NOMO-1 treated with dmso at 0.1 percent for 144 hours (cell line): ENCODE data around the gene ZFYVE28.

Experiments used
- DNase-seq: peaks from one replicate; lab custom pipeline; 2025; ENCODE audit not compliant: unreplicated experiment; lab: John Stamatoyannopoulos, UW

ZFYVE28 gene

DNA sequence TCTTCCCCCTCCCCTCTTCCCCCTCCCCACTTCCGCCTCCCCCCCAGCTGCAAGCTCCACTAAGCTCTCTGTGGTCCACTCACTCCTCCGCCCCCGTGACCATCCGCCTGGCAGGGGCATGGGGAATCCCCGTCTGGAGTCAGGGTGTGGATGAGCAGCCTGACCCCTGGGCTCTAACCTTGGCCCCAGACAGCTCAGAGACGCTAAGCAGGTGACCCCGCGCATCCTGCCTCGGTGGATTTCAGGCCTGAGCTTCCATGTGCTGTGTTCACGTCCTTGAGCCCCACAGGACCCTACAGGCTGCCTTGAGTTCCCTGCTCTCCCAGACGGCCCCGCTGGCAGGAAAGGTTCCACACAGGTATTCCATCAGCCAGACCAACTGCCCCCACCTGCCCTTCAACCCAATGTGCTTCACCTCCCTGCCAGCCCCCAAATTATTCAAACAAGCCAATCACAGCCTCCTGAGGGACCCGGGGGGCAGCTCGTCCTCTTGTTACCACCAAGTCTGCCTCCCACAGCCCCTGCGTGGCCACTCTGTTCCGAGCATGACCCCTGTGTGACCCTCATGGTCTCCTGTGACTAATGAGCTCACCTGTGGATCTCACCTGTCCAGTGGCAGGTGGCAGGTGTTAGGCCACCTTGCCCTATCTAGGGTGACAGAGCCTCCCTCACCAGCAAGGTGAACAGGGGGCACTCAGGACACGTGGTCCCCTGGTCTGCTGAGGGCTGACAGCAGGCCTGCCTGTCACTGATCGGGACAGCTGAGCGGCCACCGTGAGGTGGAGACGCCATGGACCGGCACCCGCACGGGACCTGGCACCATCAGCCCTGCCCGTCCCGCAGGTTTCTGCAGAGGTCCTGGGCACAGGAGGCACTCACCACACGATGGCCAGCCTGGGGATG lies 83.4 kb downstream of the ZFYVE28 start:
- DNase-seq: no peak

DNA sequence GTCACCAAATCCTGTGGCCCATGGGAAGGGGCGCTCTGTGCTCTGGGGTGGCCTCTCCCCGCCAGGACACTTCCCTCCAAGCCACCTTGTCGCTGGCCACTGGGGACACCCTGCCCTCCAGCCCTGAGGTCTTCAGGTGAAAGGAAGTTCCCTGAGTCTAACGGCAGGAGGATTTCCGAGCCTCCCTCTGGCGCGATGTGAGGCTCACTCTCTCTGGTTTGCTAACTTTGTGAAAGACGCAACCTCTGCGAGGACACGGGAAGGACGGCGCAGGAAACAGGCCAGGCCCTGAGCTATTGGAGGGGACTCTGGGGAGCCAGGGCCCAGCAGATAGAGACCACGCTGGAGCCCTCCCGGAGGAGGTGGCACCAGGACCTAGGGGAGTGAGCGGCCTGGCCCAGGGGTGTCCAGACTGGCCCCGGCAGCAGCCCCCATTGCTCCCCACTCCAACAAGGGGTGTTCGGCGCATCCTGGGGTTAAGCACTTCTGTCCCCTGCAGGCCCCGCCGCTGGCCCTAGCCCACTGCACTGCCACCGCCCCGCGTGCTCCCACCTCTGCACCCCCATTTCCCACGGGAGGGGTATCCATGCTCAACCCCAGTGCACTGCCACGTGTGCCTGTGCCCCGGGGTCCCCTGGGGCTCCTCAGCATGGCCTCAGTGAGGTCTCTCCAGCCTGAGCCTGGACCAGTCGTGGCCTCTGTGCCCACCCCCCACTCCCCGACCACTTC lies 84.4 kb downstream of the ZFYVE28 start:
- no peak for DNase-seq

DNA sequence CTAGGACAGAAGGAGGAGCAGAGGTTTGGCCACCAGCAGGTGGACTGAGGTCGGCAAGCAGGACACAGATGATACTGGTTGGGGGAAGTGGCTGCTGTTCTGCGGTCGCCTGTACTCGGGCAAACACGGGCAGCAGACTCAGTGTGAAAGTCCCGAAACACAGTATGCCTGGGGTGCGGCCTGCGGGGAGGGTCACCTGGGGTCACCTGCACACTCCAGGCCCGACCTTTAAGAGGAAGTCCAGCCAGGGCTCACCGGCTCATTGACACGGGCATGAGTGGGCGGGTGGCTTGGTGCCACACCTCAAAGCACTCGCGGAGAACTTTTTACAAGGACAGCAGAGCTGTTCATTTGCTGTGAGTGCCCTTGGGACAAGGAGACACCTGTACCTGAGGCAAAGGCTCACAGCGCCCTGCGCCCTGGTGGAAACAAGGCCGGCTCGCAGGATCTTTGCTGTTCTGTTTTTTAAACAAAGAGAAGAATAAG lies 85.0 kb downstream of the ZFYVE28 start:
- DNase-seq: no peak

DNA sequence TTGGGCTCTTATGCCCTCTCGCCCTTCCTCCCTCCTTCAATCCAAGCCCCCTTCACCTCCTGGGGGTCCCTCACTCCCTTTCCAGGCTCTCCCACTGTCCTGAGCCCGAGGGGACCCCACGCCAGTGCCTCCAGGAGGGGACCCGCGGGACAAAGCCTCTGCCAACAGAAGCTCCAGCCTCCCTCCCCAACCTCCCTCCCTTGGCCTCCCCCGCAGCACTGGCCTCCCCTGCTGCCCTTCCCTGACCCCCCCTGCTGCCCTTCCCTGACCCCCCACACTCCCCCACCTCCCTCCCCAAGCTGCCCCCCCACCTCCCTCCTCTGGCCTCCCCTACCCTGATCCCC lies 85.5 kb downstream of the ZFYVE28 start:
- no peak for DNase-seq

DNA sequence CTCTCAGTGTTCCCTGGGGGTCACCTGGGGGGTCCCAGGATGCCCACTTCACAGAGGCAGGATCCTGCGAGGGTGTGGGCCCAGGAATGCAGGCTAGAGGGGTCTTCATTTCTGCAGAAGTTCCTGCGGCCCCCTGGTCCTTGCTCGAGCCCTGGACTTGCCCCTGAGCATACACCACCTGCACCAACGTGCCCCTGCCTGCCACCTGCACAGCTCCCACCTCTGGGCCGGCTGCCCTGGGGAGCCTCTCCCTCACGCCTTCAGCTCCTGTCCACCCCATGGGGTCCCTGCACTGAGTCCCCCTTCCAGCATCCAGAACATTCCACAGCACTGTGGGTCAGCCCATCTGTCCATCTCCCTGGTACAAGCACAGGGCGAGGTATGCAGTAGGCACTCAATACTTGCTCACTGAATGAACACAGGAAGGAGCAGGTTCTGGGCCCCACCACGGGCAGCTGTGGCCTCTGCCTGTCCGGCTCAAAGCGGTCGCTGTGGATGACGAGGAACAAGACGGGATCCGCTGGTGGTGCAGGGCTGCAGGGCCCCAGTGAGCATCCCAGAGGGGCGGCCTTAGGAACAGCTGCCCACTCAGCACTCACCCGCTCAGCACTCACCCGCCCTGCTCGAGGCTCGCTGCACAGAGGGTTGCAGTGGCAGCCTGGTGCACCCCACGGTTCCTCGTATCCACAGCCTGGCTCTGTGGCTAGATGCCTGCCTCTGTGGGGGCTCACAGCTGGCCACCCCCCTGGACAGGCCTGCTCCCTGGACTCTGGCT lies 86.1 kb downstream of the ZFYVE28 start:
- DNase-seq: no peak

DNA sequence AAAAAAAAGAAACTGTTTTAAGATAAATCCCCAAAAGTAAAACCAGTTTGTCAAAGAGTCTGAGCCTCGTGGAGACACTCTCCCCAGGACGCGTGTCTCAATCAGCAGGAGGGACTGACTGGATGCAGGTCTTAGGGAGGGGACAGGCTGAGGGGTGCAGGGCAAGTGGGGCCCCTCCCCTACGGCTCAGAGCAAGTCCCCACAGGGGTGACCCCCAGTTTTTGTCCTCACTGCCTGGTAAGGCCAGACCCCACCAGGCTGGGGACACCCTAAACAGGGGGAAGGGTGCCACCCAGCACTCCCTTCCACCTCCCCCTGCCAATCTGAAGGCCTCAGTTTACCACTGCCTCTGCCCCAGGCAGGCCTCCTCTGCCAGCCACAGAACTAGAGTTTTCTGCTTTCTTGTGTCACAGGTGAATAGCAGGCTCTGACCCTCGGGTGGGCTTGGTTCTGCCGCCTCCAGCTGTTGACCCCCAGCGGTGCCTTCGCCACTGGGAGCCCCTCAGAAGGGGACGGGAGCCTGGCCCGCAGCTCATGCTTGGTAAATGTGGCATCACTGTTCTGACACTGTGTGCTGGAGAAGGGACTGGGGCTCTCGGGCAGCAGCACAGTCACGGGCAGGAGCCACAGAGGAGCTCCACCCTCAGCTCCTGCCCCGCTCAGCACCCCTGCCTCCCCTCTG lies 86.8 kb downstream of the ZFYVE28 start:
- DNase-seq: no peak

DNA sequence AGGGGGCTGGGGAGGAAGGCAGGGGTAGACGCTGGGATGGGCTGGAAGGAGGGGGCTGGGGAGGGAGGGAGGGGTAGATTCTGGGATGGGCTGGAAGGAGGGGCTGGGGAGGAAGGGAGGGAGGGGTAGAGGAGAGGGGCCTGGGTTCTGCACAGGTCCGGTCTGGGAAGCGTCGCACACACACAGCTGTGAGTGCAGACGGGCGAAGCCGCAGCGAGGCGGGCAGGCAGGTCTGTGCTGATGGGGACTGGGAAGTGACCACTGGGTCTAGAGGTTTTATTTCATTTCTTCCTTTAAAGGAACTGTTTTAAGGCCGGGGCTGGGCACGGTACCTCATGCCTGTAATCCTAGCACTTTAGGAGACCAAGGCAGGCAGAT lies 87.4 kb downstream of the ZFYVE28 start:
- no peak for DNase-seq

DNA sequence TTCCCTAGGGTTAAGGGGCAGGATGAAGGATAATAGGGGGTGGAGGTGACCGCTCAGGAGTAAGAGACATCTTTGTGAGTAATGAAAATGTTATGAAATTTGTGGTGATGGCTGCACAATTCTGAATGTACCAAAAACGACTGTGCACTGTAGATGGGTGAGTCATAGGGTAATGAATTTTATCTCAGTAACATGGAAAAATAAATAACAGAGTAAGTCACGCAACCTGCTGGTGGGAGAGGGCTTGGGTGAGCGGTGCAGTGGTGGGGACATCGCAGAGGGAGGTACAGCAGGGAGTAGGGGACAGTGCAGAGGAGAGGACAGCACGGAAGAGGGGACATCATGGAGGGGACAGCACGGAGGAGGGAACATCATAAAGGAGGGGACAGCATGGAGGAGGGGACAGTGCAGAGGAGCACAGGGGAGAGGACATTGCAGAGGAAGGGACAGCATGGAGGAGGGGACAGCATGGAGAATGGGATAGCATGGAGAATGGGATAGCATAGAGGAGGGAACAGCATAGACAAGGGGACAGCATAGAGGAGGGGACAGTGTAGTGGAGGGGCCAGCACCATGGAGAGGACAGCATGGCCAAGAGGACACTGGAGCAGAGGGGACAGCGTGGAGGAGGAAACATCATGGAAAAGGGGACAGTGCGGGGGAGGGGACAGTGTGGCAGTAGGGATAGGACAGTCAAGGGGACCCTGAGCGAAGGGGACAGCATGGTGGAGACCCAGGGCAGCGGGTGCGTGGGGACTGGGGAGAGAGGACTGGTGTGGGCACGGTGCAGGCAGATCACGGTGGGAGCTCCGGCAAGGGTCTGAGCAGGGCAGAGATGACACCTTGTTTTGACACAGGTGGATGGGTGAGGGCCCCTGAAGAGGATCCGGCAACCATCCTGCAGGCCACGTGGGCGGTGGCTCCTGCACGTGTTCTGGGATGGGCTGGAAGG lies 88.1 kb downstream of the ZFYVE28 start:
- peak; percentile 89 for DNase-seq

DNA sequence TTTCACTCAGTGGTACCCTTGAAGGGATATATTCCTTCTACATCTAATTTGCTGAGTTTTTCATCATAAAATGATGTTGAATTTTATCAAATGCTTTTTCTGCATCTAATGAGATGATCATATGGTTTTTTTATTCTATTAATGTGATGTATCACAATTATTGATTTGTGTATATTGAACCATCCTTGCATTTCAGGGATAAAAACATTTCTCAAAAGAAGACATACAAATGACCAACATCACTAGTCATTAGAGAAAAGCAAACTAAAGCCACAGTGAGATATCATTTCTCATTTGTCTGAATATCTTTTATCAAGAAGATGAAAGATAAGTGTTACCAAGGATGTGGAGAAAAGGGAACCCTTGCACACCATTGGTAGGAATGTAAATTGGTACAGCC lies 90.9 kb downstream of the ZFYVE28 start:
- DNase-seq: no peak

DNA sequence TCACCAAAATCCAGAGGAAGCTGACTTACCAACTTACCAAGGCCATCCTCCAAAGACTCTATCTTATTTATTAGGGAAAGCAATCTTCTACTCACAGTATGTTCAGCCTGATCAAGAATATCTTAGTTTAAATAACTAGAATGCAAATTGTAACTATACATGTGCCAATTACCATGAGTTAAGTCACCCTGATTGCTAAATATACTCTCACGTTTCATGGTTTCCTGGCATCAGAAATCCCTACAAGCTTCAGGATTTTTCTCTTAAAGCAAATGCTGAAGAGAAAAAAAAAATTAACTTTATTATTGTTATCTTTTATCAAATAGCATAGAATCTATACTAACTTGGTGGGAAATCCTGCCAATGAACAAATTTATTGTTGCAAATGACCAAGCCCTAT lies 93.6 kb downstream of the ZFYVE28 start:
- DNase-seq: no peak

DNA sequence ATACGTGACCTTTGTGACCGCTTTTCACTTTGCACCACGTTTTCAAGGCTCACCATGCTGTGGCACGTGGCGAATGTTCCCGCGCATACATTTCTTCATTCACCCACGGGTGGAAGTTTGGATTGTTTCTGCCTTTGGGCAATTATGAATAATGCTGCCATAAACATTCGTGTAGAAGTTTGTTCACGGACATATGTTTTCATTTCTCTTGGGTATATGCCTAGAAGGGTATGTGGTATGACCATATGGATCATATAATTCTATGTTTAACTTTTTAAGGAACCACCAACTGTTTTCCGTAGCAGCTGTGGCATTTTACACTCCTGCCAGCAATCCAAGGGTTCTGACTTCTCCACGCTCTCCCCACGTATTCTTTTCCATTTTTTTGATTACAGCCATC lies 95.6 kb downstream of the ZFYVE28 start:
- DNase-seq: no peak

DNA sequence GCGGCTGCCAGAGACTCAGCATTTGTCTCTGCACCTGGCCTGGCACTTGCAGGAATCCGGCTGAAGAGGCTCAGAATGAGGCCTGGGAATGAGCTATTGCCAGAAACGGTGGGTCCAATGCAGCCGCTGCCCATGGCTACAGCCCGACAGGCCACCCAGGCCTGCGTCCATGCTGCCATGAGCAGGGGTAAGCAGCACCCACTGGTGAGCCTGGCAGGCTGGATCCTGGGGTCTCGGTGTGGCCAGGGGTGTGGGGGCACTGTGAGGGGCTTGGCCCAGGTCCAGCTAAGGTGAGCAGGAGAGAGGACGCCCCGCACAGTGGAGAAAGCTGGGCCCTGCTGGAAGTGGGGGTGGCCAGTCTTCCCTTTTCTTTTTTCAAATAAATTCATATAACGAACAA lies 96.2 kb downstream of the ZFYVE28 start:
- no peak for DNase-seq

DNA sequence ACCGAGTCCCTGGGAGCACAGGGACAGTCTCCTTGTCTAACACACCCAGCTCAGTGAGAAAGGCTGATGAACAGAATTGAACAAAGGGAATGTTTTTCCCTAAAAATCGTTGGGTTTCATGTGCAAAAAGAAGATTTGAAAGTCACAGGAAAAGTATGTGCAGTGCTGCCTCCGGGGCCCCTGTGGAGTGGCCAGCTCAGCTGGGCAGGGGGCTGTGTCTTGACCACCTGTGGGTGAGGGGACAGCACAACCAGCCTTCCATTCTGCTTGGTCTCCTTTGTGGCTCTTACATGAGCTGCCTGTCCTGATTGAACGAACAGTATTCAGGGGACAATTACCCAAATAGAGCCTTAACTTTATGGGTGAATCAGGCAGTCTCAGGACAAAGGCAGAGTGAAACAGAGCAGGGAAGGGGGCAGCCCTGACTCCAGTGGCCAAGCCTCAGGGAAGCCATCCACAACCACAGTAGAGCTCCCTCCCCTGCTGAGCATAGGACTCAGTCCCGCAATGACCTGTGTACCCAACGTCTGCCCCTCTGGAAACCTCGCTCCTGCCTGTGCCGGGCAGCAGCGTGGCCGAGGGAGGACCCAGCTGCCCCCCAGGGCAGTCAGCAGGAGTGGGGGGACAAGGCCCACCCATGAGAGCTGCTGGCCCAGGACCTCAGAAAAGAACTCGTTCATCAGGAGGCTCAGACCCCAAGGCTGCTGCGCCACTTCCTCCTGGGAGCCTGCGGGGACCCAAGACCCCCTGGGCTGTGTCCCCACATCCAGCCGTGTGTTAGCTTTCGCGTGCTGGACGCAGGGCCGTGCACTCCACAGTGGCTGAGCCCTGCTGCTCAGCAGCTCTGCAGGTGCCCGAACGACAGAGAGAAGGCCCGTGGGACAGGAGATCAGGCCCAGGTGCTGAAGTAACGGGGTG lies 96.9 kb downstream of the ZFYVE28 start:
- DNase-seq: no peak

DNA sequence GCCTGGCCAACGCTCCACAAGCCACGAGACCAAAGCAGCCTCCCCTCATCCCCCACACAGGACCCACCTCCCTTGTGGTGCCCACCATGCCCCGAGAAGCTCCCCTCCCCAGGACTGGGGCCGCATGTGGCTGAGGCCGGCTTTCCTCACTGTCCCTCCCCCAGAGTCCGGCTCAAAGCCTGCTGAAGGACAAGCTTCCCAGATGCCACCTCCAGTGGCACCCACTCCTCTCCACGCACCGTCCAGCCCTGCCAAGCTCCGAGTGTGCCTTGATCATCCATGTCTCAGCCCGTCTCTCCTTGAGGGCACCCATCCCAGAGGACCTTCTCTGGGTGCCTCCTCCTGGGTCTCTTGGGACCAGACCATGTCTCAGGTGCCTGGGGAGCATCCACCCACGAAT lies 97.7 kb downstream of the ZFYVE28 start:
- DNase-seq: no peak

DNA sequence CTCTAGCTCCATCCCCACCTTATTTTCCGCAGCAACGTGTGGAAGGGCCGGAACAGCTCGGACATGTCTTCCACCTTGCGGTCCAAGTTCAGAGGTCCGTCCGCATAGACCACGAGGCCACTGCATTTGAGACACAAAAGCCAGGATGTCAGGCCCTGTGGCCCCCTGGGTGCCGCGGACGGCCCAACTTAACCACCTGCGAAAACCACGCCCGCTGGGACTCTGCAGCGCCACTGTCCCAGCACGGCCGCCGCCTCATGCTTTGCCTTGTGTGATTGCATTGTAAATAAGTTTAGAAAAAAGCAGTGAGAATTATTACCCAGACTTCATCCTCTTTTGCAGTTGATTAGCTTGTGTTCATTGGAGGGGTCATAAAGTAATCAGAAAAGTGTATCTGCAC lies 98.3 kb downstream of the ZFYVE28 start:
- no peak for DNase-seq

DNA sequence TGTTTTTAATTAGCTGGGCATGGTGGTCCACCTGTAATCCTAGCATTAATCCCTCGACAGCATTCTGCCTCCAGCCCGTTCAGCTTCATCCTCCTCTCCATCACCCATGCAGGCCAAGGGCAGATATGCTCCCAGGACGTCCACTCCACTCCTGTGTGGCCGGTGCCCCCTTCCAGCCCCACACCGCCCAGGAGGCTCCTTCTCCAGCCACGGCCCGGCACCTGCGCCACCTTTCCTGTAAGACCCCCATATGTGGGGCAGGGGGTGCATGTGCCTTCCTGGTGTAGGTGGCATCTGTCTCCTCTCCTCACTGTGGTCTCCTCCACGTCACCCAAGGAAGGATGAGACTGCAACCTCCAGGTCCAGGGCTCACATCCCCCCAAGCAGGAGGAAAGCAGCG lies 99.6 kb downstream of the ZFYVE28 start:
- DNase-seq: no peak

DNA sequence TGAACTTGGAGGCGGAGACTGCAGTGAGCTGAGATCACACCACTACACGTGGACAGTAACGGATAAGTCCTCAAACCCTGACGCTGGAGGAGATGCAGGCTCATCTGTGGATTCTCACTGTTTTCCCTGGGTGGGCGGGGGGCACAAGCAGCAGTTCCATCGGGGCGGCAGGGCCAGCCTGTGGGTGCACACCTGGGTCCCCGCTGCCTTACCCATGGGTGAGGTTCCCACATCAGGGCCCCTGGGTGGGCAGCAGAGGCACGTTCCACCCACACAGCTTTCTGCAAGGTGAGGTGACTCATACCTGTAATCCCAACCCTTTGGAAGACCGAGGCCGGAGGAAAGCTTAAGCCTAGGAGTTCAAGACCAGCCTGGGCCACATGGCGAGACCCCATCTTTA lies 100.0 kb downstream of the ZFYVE28 start:
- DNase-seq: no peak

DNA sequence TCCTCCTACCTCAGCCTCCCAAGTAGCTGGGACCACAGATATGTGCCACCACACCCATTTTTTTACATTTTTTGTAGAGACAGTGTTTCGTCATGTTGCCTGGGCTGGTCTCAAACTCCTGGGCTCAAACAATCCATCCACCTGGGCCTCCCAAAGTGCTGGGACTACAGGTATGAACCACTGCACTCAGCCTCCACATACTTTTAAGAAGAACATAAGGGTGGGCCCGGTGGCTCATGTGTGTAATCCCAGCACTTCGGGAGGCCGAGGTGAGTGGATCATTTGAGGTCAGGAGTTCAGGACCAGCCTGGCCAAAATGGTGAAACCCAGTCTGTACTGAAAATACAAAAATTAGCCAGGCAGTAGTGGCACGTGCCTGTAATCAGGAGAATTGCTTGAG lies 105.1 kb downstream of the ZFYVE28 start:
- no peak for DNase-seq
